Thoracic aorta (tissue), 2 donors: ENCODE data around the gene LAD1. TPM values are rescaled to one million over a fixed set of nuclear protein-coding genes. Genes with fewer than 3 reads are reported as not detected.

Experiments used
- ATAC-seq: fragments of 150-250 bp; one replicate; pipeline ENCODE4 v1.8.0; 2017; ENCODE audit warnings: low read depth; ENCODE audit not compliant: insufficient number of reproducible peaks, low FRiP score
- DNase-seq: peaks from one replicate; pipeline ENCODE4 v3.0.0-alpha.2; 2020; ENCODE audit warnings: low spot score
- H3K27ac ChIP-seq, 2 donors: fragments of 200-600 bp; sonication (generic); 1 replicate in 1 of 2; 2 replicates in 1 of 2; pipeline ENCODE4 v1.5.1; 2016; ENCODE audit warnings: mild to moderate bottlenecking in 2 of 2, moderate library complexity in 2 of 2
- H3K27me3 ChIP-seq: fragments of 200-600 bp; sonication (generic); replicated peaks from 2 replicates; pipeline ENCODE4 v1.6.0; 2016; ENCODE audit warnings: mild to moderate bottlenecking; ENCODE audit not compliant: insufficient read depth
- H3K36me3 ChIP-seq: fragments of 200-600 bp; sonication (generic); one replicate; pipeline ENCODE4 v1.5.1; 2016
- H3K4me1 ChIP-seq, 2 donors: fragments of 200-600 bp; sonication (generic); 1 replicate in 1 of 2; 2 replicates in 1 of 2; pipeline versions ENCODE4 v1.5.1 to v1.6.0; 2016; ENCODE audit warnings: low read depth in 2 of 2, mild to moderate bottlenecking in 1 of 2; ENCODE audit not compliant: control insufficient read depth in 1 of 2
- H3K4me3 ChIP-seq: fragments of 200-600 bp; sonication (generic); 2 replicates; pipeline ENCODE4 v1.5.1; 2016; ENCODE audit warnings: mild to moderate bottlenecking
- H3K9me3 ChIP-seq: fragments of 200-600 bp; sonication (generic); 2 replicates; pipeline ENCODE4 v1.5.1; 2016
- CTCF ChIP-seq: fragments of 200-600 bp; sonication (generic); IDR thresholded peaks from one replicate; pipeline ENCODE4 v1.5.1; 2019; ENCODE audit warnings: antibody characterized with exemption
- total RNA-seq, 2 donors: library from RNA; depleted of rRNA; stranded (reverse); fragments of >200 nt; gene quantifications; one replicate each; pipeline versions ENCODE4 v1.1.0 to v1.2.3, GENCODE V29; 2016

Gene LAD1
- total RNA-seq, 2 donors from 2014 or later: 0.41 to 11.1 TPM

DNA sequence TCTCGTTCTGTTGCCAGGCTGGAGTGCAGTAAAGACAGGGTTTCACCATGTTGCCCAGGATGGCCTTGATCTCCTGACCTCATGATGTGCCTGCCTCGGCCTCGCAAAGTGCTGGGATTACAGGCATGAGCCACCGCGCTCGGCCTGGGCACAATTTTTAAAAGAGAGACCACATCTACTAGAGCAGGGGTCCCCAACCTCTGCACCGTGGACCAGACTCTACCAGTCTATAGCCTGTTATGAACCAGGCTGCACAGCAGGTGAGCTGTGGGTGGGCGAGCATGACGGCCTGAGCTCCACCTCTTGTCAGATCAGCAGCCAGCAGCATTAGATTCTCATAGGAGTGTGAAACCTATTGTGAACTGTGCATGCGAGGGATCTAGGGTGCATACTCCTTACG, 42.4 kb downstream of the LAD1 start:
- no peaks in the 10 kb centered on the region for H3K9me3 ChIP-seq
- no peak overlapping the region for H3K27ac ChIP-seq
- no peak for DNase-seq
- no peak for TF ChIP-seq CTCF
- no peak overlapping the region for H3K4me3 ChIP-seq
- H3K36me3 ChIP-seq: no peaks in the 10 kb centered on the region
- ATAC-seq: no peak
- H3K4me1 ChIP-seq: no peaks in the 10 kb centered on the region
- no peaks in the 10 kb centered on the region for H3K27me3 ChIP-seq

DNA sequence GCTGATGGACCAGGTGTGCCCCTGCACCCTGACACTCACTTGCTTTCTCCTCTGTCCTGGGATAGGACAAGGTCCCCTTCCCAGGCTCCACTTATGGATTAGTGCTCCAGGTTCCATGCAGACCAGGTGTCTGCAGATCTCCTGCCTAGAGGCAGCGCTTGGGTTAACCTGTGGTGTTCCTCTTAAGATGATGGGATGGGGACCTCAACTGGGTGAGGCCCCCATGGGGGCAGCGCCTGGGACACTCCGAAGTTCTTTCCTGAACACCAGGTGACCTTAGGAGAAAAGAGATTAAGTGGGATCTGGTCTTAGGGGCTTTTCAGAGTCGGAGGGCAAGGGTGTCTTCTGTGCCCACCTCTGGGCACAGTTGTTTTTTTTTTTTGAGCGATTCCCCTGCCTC, 42.9 kb downstream of the LAD1 start:
- Histone ChIP-seq H3K27ac (no peak overlapping the region), H3K4me3 (no peak overlapping the region), H3K9me3 (no peaks in the 10 kb centered on the region), H3K4me1 (no peaks in the 10 kb centered on the region), H3K36me3 (no peaks in the 10 kb centered on the region), H3K27me3 (no peaks in the 10 kb centered on the region)
- TF ChIP-seq CTCF: no peak
- no peak for ATAC-seq
- DNase-seq: no peak

GRCh38 chr1:201355471-201355870, 43.7 kb downstream of the LAD1 start:
- no peak for ATAC-seq
- no peak for TF ChIP-seq CTCF

GRCh38 chr1:201354901-201355295, 44.2 kb downstream of the LAD1 start:
- H3K27ac ChIP-seq: no peak overlapping the region
- ATAC-seq (no peak), DNase-seq (no peak)
- no peak for TF ChIP-seq CTCF
- H3K9me3 ChIP-seq: no peaks in the 10 kb centered on the region
- no peak overlapping the region for H3K4me3 ChIP-seq
- no peaks in the 10 kb centered on the region for H3K27me3 ChIP-seq
- no peaks in the 10 kb centered on the region for H3K4me1 ChIP-seq
- no peaks in the 10 kb centered on the region for H3K36me3 ChIP-seq

More at GRCh38 chr1:201355471-201355870, 43.7 kb downstream of the LAD1 start:
- Histone ChIP-seq H3K4me3 (no peak overlapping the region), H3K36me3 (no peaks in the 10 kb centered on the region), H3K27ac (no peak overlapping the region), H3K27me3 (no peaks in the 10 kb centered on the region), H3K4me1 (no peaks in the 10 kb centered on the region), H3K9me3 (no peaks in the 10 kb centered on the region)
- no peak for DNase-seq

DNA sequence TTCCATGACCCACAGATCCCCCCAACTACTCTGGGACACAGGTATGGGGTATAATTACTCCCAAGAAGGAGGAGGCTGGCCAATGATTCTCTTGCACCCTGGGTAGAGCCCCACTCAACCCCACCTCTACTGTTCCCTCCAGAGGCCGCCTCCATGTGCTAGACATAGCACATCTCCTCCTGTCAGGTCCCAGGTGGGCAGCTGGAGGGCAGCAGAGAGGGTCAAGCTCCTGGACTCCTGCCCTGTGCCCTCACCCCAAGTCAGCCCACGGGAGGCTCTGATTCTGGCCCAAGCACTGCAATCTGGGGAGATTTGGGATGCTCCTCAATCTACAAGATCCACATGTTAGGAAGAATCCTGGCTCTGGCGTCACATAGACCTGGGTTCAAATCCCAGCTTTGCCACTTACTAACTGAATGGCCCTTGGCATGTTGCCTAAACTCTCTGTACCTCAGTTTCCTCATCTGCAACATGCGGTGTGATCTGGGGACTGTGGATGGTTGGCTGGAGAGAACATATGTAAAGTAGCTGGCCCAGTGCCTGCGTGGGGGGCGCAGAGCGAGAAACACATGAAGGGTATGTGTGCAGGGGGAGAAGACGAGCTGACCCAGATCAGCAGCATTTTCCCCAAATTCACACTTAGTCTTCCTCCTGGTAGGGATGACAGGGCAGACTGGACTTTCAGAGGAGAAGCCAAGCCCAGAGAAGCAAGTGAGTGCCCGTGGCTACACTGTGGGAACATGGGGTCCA, 44.8 kb downstream of the LAD1 start:
- no peak for DNase-seq
- Histone ChIP-seq H3K27ac (no peak overlapping the region), H3K4me1 (no peaks in the 10 kb centered on the region), H3K27me3 (no peaks in the 10 kb centered on the region), H3K4me3 (no peak overlapping the region), H3K36me3 (no peaks in the 10 kb centered on the region), H3K9me3 (no peaks in the 10 kb centered on the region)
- no peak for ATAC-seq
- TF ChIP-seq CTCF: no peak
